ENCODE measurements around the gene PRKG1.

PRKG1 gene

DNA sequence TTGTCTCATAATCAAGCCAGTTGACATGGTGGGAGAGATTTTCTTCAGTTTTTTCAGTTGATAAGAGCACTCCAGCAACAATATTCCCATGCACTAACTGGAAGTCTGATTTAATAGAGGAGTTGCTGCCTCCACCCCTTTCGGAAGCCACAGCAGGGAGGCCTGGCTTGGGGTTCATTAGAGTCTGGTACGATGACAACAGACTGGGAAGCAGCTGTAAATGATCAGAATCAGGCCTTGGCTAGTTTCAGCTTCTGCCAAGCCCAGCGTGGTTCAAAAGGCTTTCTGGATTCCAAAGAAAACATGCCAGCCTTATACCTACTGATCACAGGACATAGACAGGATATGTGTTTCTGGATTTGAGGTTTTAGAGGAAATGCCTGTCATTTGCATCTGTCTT lies 351.1 kb downstream of the PRKG1 start:
- Histone ChIP-seq H3K36me3 (ENCODE audit: control insufficient read depth, low read length) (no peaks in the 10 kb centered on the region), H3F3A (ENCODE audit: control insufficient read depth, insufficient read depth) (no peaks in the 10 kb centered on the region), H3K9me2 (replicated peaks; ENCODE audit: control insufficient read depth, low read length) (no peaks in the 10 kb centered on the region), H3K4me1 (ENCODE audit: control insufficient read depth, low read length) (no peaks in the 10 kb centered on the region), H3K4me2 (ENCODE audit: low read length) (no peak overlapping the region), H3K27me3 (ENCODE audit: control insufficient read depth, low read length) (no peaks in the 10 kb centered on the region), H3K9me3 (ENCODE audit: control insufficient read depth, insufficient read depth, low read length) (no peaks in the 10 kb centered on the region), H3K4me3 (ENCODE audit: low read length) (no peak overlapping the region), H4K20me1 (ENCODE audit: control insufficient read depth, insufficient read depth, low read depth, low read length) (no peaks in the 10 kb centered on the region), H3K79me2 (ENCODE audit: control insufficient read depth, low read length) (no peaks in the 10 kb centered on the region), H3K27ac (ENCODE audit: low read depth, low read length) (no peak overlapping the region)
- TF ChIP-seq EZH2phosphoT487 (IDR thresholded peaks at IDR 0.05; ENCODE audit: borderline replicate concordance, low read length), result no peak
- TF ChIP-seq, protein P1, sequence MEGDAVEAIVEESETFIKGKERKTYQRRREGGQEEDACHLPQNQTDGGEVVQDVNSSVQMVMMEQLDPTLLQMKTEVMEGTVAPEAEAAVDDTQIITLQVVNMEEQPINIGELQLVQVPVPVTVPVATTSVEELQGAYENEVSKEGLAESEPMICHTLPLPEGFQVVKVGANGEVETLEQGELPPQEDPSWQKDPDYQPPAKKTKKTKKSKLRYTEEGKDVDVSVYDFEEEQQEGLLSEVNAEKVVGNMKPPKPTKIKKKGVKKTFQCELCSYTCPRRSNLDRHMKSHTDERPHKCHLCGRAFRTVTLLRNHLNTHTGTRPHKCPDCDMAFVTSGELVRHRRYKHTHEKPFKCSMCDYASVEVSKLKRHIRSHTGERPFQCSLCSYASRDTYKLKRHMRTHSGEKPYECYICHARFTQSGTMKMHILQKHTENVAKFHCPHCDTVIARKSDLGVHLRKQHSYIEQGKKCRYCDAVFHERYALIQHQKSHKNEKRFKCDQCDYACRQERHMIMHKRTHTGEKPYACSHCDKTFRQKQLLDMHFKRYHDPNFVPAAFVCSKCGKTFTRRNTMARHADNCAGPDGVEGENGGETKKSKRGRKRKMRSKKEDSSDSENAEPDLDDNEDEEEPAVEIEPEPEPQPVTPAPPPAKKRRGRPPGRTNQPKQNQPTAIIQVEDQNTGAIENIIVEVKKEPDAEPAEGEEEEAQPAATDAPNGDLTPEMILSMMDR (IDR thresholded peaks at IDR 0.05; ENCODE audit: low read depth, low read length, poor library complexity, severe bottlenecking), result no peak

DNA sequence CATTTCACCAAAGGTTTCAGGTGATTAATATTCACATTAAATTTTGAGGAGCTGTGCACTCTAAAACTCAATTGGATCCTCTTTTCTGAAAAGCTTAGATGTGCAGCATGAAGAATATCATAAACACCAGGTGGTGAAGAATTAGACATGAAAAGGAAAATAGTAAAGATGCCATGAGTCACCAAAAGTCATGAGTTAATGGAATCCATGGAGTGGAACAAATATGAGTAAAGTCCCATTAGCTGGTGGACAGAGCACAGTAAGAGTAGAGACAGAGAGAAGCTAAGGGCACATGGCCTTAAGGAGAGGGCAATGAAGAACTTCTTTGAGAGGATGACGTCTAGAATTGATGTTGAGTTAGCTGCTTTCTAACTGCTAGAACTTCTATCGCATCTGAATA lies 353.5 kb downstream of the PRKG1 start:
- H3K9me3 ChIP-seq (ENCODE audit: control insufficient read depth, insufficient read depth, low read length), result no peaks in the 10 kb centered on the region
- H3K4me2 ChIP-seq (ENCODE audit: low read length), result no peak overlapping the region
- no peak overlapping the region for H3K27ac ChIP-seq (ENCODE audit: low read depth, low read length)
- H3K4me3 ChIP-seq (ENCODE audit: low read length), result no peak overlapping the region
- no peaks in the 10 kb centered on the region for H3K4me1 ChIP-seq (ENCODE audit: control insufficient read depth, low read length)
- H3K27me3 ChIP-seq (ENCODE audit: control insufficient read depth, low read length), result no peaks in the 10 kb centered on the region
- no peaks in the 10 kb centered on the region for H3K36me3 ChIP-seq (ENCODE audit: control insufficient read depth, low read length)
- no peaks in the 10 kb centered on the region for H3F3A ChIP-seq (ENCODE audit: control insufficient read depth, insufficient read depth)
- no peaks in the 10 kb centered on the region for H3K79me2 ChIP-seq (ENCODE audit: control insufficient read depth, low read length)
- H4K20me1 ChIP-seq (ENCODE audit: control insufficient read depth, insufficient read depth, low read depth, low read length), result no peaks in the 10 kb centered on the region
- TF ChIP-seq, protein P1 (IDR thresholded peaks at IDR 0.05; ENCODE audit: low read depth, low read length, poor library complexity, severe bottlenecking), result no peak
- no peak for TF ChIP-seq EZH2phosphoT487 (IDR thresholded peaks at IDR 0.05; ENCODE audit: borderline replicate concordance, low read length)
- no peaks in the 10 kb centered on the region for H3K9me2 ChIP-seq (replicated peaks; ENCODE audit: control insufficient read depth, low read length)

GRCh38 chr10:51430506-51430905 lies 356.2 kb downstream of the PRKG1 start:
- Histone ChIP-seq H3K4me3 (ENCODE audit: low read length) (no peak overlapping the region), H3K9me2 (replicated peaks; ENCODE audit: control insufficient read depth, low read length) (no peaks in the 10 kb centered on the region), H3K36me3 (ENCODE audit: control insufficient read depth, low read length) (no peaks in the 10 kb centered on the region), H3K79me2 (ENCODE audit: control insufficient read depth, low read length) (no peaks in the 10 kb centered on the region), H4K20me1 (ENCODE audit: control insufficient read depth, insufficient read depth, low read depth, low read length) (no peaks in the 10 kb centered on the region), H3K4me2 (ENCODE audit: low read length) (no peak overlapping the region), H3K27me3 (ENCODE audit: control insufficient read depth, low read length) (no peaks in the 10 kb centered on the region), H3K9me3 (ENCODE audit: control insufficient read depth, insufficient read depth, low read length) (no peaks in the 10 kb centered on the region), H3K4me1 (ENCODE audit: control insufficient read depth, low read length) (no peaks in the 10 kb centered on the region), H3F3A (ENCODE audit: control insufficient read depth, insufficient read depth) (no peaks in the 10 kb centered on the region), H3K27ac (ENCODE audit: low read depth, low read length) (no peak overlapping the region)
- TF ChIP-seq EZH2phosphoT487 (IDR thresholded peaks at IDR 0.05; ENCODE audit: borderline replicate concordance, low read length), result no peak
- TF ChIP-seq, protein P1 (IDR thresholded peaks at IDR 0.05; ENCODE audit: low read depth, low read length, poor library complexity, severe bottlenecking), result no peak
